Measurements from ENCODE around the gene GON4L. TPM values are rescaled to one million over a fixed set of nuclear protein-coding genes. Genes with fewer than 3 reads are reported as not detected.
A peak's percentile ranks its signal among the peaks of the same experiment; 100 is the strongest.

The GON4L gene
- total RNA-seq, 1 donor = 39.4 TPM

DNA sequence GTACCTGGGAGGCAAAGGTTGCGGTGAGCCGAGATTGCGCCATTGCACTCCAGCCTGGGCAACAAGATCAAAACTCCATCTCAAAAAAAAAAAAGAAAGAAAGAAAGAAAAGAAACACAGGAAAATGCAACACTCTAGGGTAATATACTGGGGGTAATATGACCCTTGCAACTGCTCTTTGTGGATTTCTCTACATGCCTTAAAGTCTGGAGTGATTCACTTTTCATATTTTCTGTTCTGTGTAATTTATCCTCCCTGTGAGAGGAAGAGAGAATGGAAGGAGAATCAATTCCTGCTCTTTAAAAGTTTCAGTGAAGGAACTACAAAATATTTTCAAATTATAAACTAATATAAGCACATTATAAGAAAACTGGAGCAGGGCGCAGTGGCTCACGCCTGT lies 31.5 kb upstream of the GON4L start:
- H3K4me2 ChIP-seq (ENCODE audit: insufficient read depth, low read length) = peak overlapping the region; percentile 10
- H3K27me3 ChIP-seq (ENCODE audit: insufficient read depth, low read length) = no peaks in the 10 kb centered on the region
- peaks cover 53% of the 10 kb centered on the region for H3K4me1 ChIP-seq (ENCODE audit: insufficient read depth, low read length)
- H3K27ac ChIP-seq (ENCODE audit: low read depth, low read length) = peak overlapping the region; percentile 52
- no peaks in the 10 kb centered on the region for H4K20me1 ChIP-seq (ENCODE audit: insufficient read depth, low read length)
- H3K9me3 ChIP-seq (ENCODE audit: low read depth, low read length) = no peaks in the 10 kb centered on the region
- no peak overlapping the region for H2AFZ ChIP-seq (ENCODE audit: low read length)
- peak; percentile 68 for DNase-seq (ENCODE audit: insufficient read length, low spot score, missing footprints)
- H3K79me2 ChIP-seq (ENCODE audit: insufficient read depth, low read length) = no peaks in the 10 kb centered on the region
- H3K4me3 ChIP-seq (ENCODE audit: insufficient read depth, low read length) = no peak overlapping the region
- H3K36me3 ChIP-seq (ENCODE audit: insufficient read depth, low read length) = no peaks in the 10 kb centered on the region
- TF ChIP-seq, protein P1, sequence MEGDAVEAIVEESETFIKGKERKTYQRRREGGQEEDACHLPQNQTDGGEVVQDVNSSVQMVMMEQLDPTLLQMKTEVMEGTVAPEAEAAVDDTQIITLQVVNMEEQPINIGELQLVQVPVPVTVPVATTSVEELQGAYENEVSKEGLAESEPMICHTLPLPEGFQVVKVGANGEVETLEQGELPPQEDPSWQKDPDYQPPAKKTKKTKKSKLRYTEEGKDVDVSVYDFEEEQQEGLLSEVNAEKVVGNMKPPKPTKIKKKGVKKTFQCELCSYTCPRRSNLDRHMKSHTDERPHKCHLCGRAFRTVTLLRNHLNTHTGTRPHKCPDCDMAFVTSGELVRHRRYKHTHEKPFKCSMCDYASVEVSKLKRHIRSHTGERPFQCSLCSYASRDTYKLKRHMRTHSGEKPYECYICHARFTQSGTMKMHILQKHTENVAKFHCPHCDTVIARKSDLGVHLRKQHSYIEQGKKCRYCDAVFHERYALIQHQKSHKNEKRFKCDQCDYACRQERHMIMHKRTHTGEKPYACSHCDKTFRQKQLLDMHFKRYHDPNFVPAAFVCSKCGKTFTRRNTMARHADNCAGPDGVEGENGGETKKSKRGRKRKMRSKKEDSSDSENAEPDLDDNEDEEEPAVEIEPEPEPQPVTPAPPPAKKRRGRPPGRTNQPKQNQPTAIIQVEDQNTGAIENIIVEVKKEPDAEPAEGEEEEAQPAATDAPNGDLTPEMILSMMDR (IDR thresholded peaks at IDR 0.05; ENCODE audit: extremely low read depth, low read depth, low read length) = no peak

DNA sequence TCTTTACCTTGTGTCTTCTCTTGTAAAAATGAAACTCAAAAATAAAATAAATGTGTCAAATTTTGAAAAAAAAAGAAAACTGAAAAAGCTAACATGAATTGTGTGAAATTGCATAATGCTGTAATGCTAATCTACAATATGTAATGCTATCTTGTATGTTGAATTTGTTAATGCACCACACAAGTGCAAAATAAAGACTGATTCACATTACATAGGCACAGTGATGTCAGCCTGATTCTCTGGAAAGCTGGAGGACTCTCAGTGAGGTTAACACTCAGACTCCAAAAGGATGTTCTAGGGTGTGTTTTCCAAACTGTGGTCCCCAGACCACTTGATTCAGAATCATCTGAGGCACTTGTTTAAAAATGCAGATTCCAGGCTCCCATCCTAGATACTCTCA lies 28.0 kb upstream of the GON4L start:
- Histone ChIP-seq H3K36me3 (ENCODE audit: insufficient read depth, low read length) (peaks cover 9% of the 10 kb centered on the region), H3K4me2 (ENCODE audit: insufficient read depth, low read length) (peak overlapping the region; percentile 6), H3K4me3 (ENCODE audit: insufficient read depth, low read length) (no peak overlapping the region), H4K20me1 (ENCODE audit: insufficient read depth, low read length) (no peaks in the 10 kb centered on the region), H2AFZ (ENCODE audit: low read length) (no peak overlapping the region), H3K9me3 (ENCODE audit: low read depth, low read length) (no peaks in the 10 kb centered on the region), H3K27ac (ENCODE audit: low read depth, low read length) (peak overlapping the region; percentile 3), H3K27me3 (ENCODE audit: insufficient read depth, low read length) (no peaks in the 10 kb centered on the region), H3K79me2 (ENCODE audit: insufficient read depth, low read length) (no peaks in the 10 kb centered on the region), H3K4me1 (ENCODE audit: insufficient read depth, low read length) (peaks cover 31% of the 10 kb centered on the region)
- TF ChIP-seq, protein P1 (IDR thresholded peaks at IDR 0.05; ENCODE audit: extremely low read depth, low read depth, low read length) = no peak
- DNase-seq (ENCODE audit: insufficient read length, low spot score, missing footprints) = no peak

DNA sequence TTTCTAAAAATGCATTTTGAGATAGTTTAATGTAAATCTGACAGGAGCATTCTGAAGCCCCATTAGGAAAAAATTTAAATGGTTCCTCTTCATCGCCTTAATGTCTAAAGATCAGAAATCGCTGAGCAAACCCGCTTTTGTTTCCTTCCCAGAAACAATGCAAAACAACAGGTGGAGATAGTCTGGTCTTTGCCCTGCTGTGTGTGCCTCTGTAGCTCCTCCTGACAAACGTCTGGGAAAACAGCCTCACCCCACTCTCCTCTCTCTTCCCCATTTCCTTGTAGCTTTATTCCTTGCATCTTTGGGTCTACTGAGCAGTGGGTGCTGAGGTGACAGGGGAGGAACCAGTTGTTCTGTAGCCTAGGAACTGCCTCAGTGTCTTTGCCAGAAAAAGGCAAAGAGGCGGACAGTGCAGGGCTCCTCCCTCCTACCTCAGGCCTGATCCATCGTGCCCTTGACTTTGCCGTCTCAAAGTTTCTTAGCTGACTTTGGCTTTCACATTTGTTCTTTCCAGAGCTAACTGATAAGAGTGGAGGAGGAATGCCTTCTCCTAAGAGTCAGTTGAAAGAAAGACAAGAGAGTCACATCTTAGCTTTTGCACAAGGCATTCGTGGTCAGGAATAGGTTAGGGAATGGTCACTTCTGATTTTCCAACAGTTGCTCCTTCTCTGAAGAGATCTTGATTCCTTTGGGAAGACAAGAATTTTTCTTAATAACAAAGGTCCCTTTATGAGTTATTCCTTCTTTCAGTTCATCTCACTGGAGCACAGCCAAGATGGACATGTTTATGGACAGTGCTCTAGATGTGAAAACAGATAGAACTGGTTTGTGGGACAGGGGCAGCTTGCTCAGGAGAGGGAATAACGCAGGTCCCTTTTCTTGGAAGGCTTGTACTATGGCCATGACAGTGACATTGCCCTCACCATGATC lies 27.3 kb upstream of the GON4L start:
- Histone ChIP-seq H3K27me3 (ENCODE audit: insufficient read depth, low read length) (no peaks in the 10 kb centered on the region), H3K79me2 (ENCODE audit: insufficient read depth, low read length) (no peaks in the 10 kb centered on the region), H3K27ac (ENCODE audit: low read depth, low read length) (peak overlapping the region; percentile 9), H3K4me3 (ENCODE audit: insufficient read depth, low read length) (no peak overlapping the region), H2AFZ (ENCODE audit: low read length) (no peak overlapping the region), H3K4me2 (ENCODE audit: insufficient read depth, low read length) (peak overlapping the region; percentile 6), H3K4me1 (ENCODE audit: insufficient read depth, low read length) (peaks cover 25% of the 10 kb centered on the region), H3K9me3 (ENCODE audit: low read depth, low read length) (no peaks in the 10 kb centered on the region), H4K20me1 (ENCODE audit: insufficient read depth, low read length) (no peaks in the 10 kb centered on the region), H3K36me3 (ENCODE audit: insufficient read depth, low read length) (peaks cover 9% of the 10 kb centered on the region)
- DNase-seq (ENCODE audit: insufficient read length, low spot score, missing footprints) = no peak
- TF ChIP-seq, protein P1 (IDR thresholded peaks at IDR 0.05; ENCODE audit: extremely low read depth, low read depth, low read length) = no peak

DNA sequence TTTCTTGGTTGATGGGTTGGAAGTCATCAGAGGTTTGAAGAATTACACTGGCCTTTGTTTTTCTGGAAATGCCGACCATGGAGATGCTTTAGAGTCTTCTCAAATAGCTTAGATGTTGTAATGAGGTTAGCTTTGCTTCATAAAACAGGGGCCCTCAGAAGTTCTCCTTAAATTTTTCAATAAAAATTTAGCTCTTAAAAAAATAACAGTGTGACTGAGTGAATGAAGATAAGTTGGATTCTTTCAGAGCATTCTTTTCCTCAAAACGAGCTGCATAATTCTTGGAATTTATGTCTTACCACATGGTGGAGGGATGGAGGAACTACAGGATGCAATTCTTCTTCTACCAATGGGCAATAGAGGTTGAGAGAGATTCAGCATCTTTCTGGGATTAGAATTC lies 25.8 kb upstream of the GON4L start:
- no peak overlapping the region for H3K27ac ChIP-seq (ENCODE audit: low read depth, low read length)

More for the DNA sequence above, 25.8 kb upstream of the GON4L start:
- H4K20me1 ChIP-seq (ENCODE audit: insufficient read depth, low read length) = no peaks in the 10 kb centered on the region
- H3K4me2 ChIP-seq (ENCODE audit: insufficient read depth, low read length) = no peak overlapping the region
- peaks cover 9% of the 10 kb centered on the region for H3K36me3 ChIP-seq (ENCODE audit: insufficient read depth, low read length)
- no peaks in the 10 kb centered on the region for H3K79me2 ChIP-seq (ENCODE audit: insufficient read depth, low read length)
- DNase-seq (ENCODE audit: insufficient read length, low spot score, missing footprints) = no peak
- H3K27me3 ChIP-seq (ENCODE audit: insufficient read depth, low read length) = no peaks in the 10 kb centered on the region
- no peaks in the 10 kb centered on the region for H3K9me3 ChIP-seq (ENCODE audit: low read depth, low read length)
- H3K4me3 ChIP-seq (ENCODE audit: insufficient read depth, low read length) = no peak overlapping the region
- H2AFZ ChIP-seq (ENCODE audit: low read length) = no peak overlapping the region
- H3K4me1 ChIP-seq (ENCODE audit: insufficient read depth, low read length) = peaks cover 17% of the 10 kb centered on the region
- TF ChIP-seq, protein P1 (IDR thresholded peaks at IDR 0.05; ENCODE audit: extremely low read depth, low read depth, low read length) = no peak

All from osteoblast (primary cell).